GM12892 (cell line): ENCODE measurements around the gene PGLYRP4.

Experiments
- POLR2A ChIP-seq: IDR thresholded peaks from 2 replicates; pipeline ENCODE4 v1.6.1; 2011; ENCODE audit warnings: low read depth, low read length, control low read depth
- POLR2AphosphoS5 ChIP-seq: IDR thresholded peaks from 2 replicates; pipeline ENCODE4 v1.6.1; 2011; ENCODE audit warnings: low read depth, low read length, control low read depth
- TAF1 ChIP-seq: IDR thresholded peaks from 2 replicates; pipeline ENCODE4 v1.6.1; 2011; ENCODE audit warnings: low read depth, mild to moderate bottlenecking, control low read depth, low read length, borderline replicate concordance

- no peak for TF ChIP-seq POLR2A
- no peak for TF ChIP-seq TAF1
- no peak for TF ChIP-seq POLR2AphosphoS5
Measured at GRCh38 chr1:153302308-153302707, 46.3 kb downstream of the PGLYRP4 start.
